Measurements from ENCODE around the gene LYPD6.

GRCh38 chr2:149320362-149320761 lies 10.0 kb upstream of the LYPD6 start:
- TF ChIP-seq CTCF (IDR thresholded peaks at IDR 0.05) (no peak), POLR2A (IDR thresholded peaks at IDR 0.05) (no peak)
